Pancreas (tissue), 10 donors: ENCODE results near the gene COCH. TPM values are rescaled to one million over a fixed set of nuclear protein-coding genes. Genes with fewer than 3 reads are reported as not detected.

Experiments
- ATAC-seq, 4 donors: fragments of 200-7000 bp; cut with Tn5 transposase; one replicate each; pipeline versions ENCODE4 v1.8.0 to v1.9.1; 2020; ENCODE audit warnings: mild to moderate bottlenecking in 4 of 4, moderate library complexity in 4 of 4
- DNase-seq, 6 donors: peaks; one replicate each; pipeline ENCODE4 v3.0.0-alpha.2; 2020
- FAIRE-seq: peaks from 2 replicates; lab custom pipeline; 2012; peaks lifted over from hg19 to GRCh38; lab: Jason Lieb, UNC
- H3K27ac ChIP-seq, 4 donors: fragments of 200-600 bp; sonication (generic); 1 replicate in 3 of 4; 2 replicates in 1 of 4; pipeline versions ENCODE4 v1.5.0 to v1.8.0; 2020
- H3K27me3 ChIP-seq, 4 donors: fragments of 200-600 bp; one replicate each; pipeline ENCODE4 v1.8.0; 2021
- H3K36me3 ChIP-seq, 3 donors: fragments of 200-600 bp; sonication (generic) in 1 of 3; one replicate each; pipeline versions ENCODE4 v1.5.0 to v1.8.0; 2020 to 2021
- H3K4me1 ChIP-seq, 3 donors: fragments of 200-600 bp; one replicate each; pipeline ENCODE4 v1.8.0; 2021
- H3K4me3 ChIP-seq, 4 donors: fragments of 200-600 bp; sonication (generic) in 2 of 4; one replicate each; pipeline versions ENCODE4 v1.5.0 to v1.8.0; 2020 to 2021
- H3K9me3 ChIP-seq, 4 donors: fragments of 200-600 bp; one replicate each; pipeline ENCODE4 v1.8.0; 2021
- CTCF ChIP-seq, 4 donors: fragments of 200-600 bp; sonication (generic) in 3 of 4; IDR thresholded peaks; one replicate each; pipeline versions ENCODE4 v1.5.0 to v1.8.0; 2021; ENCODE audit warnings: antibody characterized with exemption in 4 of 4
- WGBS, 2 donors: extraction: QIAGEN DNeasy Blood & Tissue Kit; methylation state at CpG; one replicate each; pipeline ENCODE4 v1.1.7; 2013; 5-methylcytosine and 5-hydroxymethylcytosine counted together
- intact Hi-C, 3 donors: fragments of 100-400 bp; cut with DNase I; formaldehyde crosslinking; loops; one replicate each; pipeline versions ENCODE4 v1.11.1 to v1.14.2; 2022
- polyA plus RNA-seq, 2 donors: library from polyadenylated mRNA; stranded (reverse); fragments of 200-250 nt; gene quantifications; one replicate each; pipeline ENCODE4 v1.2.3, GENCODE V29; 2013
- total RNA-seq, 6 donors: library from RNA; stranded (reverse); fragmentation: NEBNext Ultra II Directional in 4 of 6; extraction: Animal tissue kit (Norgen Biotek cat#: 25700) in 4 of 6; gene quantifications; one replicate each; pipeline versions ENCODE4 v1.2.1 to v1.2.4, GENCODE V29; 2021 to 2023
- donor health status: healthy with polysubstance abuse.
- donor health status: DM: no; HTN: no; CAD: no; lungs with moderate emphysema.
- donor health status: DM: no; HTN: no; CAD: no.
- donor health status: control.
- donor health status: control.
- donor health status: Bipolar disorder and iron deficiency.
- donor health status: DM: yes; HTN: yes; CAD: no.
- donor health status: DM: no; HTN: no; CAD: no.
- donor health status: DM: no; HTN: no; CAD: no.
- donor health status: DM: yes; HTN: yes; CAD: no.

COCH gene
- total and polyA plus RNA-seq, 8 donors, result 2.0 to 28.5 (median 6.2) TPM

- Histone ChIP-seq H3K27ac (no peak overlapping the region), H3K9me3 (no peaks in the 10 kb centered on the region), H3K4me3 (no peak overlapping the region), H3K27me3 (no peaks in the 10 kb centered on the region), H3K36me3 (peaks cover 0 to 4% (median 4%) of the 10 kb centered on the region in 3 donors), H3K4me1 (no peaks in the 10 kb centered on the region)
- 83 to 89% methylated on average over 2 of the region's 2 CpGs for WGBS, 2 donors
- no peak for FAIRE-seq
- TF ChIP-seq CTCF (IDR thresholded peaks at IDR 0.05), result no peak
- DNase-seq, result no peak
- intact Hi-C loops, result no loop called here
- ATAC-seq, result no peak
Measured at GRCh38 chr14:30903285-30904124, 29.1 kb downstream of the COCH start.

GRCh38 chr14:30906752-30907658 lies 32.6 kb downstream of the COCH start:
- DNase-seq, result no peak
- ATAC-seq, result peak; percentile 31 to 55 (median 42)
- H3K36me3 ChIP-seq, result peaks cover 0 to 4% (median 0%) of the 10 kb centered on the region in 3 donors
- FAIRE-seq, result peak; percentile 29
- no peak for TF ChIP-seq CTCF (IDR thresholded peaks at IDR 0.05)
- H3K27ac ChIP-seq, result no peak overlapping the region
- H3K4me1 ChIP-seq, result no peaks in the 10 kb centered on the region
- no peaks in the 10 kb centered on the region for H3K27me3 ChIP-seq
- H3K4me3 ChIP-seq, result no peak overlapping the region
- H3K9me3 ChIP-seq, result no peaks in the 10 kb centered on the region
- intact Hi-C loops, result no loop called here

- 93 to 95% methylated on average over 1 of the region's 1 CpG for WGBS, 2 donors
- FAIRE-seq (no peak), DNase-seq (no peak), ATAC-seq (no peak)
- H3K36me3 ChIP-seq, result peaks cover 0 to 4% (median 0%) of the 10 kb centered on the region in 3 donors
- no peak overlapping the region for H3K27ac ChIP-seq
- no peaks in the 10 kb centered on the region for H3K4me1 ChIP-seq
- TF ChIP-seq CTCF (IDR thresholded peaks at IDR 0.05), result no peak
- H3K4me3 ChIP-seq, result no peak overlapping the region
- H3K9me3 ChIP-seq, result no peaks in the 10 kb centered on the region
- no peaks in the 10 kb centered on the region for H3K27me3 ChIP-seq
- intact Hi-C loops, result no loop called here
Measured at GRCh38 chr14:30907659-30908057, 33.3 kb downstream of the COCH start.

GRCh38 chr14:30908826-30909225 lies 34.5 kb downstream of the COCH start:
- H3K9me3 ChIP-seq, result no peaks in the 10 kb centered on the region
- TF ChIP-seq CTCF (IDR thresholded peaks at IDR 0.05), result no peak
- H3K27me3 ChIP-seq, result no peaks in the 10 kb centered on the region
- ATAC-seq (no peak), DNase-seq (no peak), FAIRE-seq (no peak)
- WGBS, 2 donors, result 64 to 72% methylated on average over 2 of the region's 2 CpGs
- H3K4me1 ChIP-seq, result no peaks in the 10 kb centered on the region
- H3K4me3 ChIP-seq, result no peak overlapping the region
- H3K27ac ChIP-seq, result no peak overlapping the region
- intact Hi-C loops, result no loop called here
- H3K36me3 ChIP-seq, result peaks cover 0 to 4% (median 0%) of the 10 kb centered on the region in 3 donors
